ENCODE data around the gene CFAP57. TPM values are rescaled to one million over a fixed set of nuclear protein-coding genes. Genes with fewer than 3 reads are reported as not detected.
"Not testable (repeated sequence)": the region's sequence is repeated elsewhere in the genome, so short reads cannot be mapped to it uniquely, and the experiment has no call there.

Gene CFAP57
- total and polyA plus RNA-seq, 2 donors (not counting 1 experiment from before 2014, with no cell fraction given): 0.07 to 0.44 TPM

DNA sequence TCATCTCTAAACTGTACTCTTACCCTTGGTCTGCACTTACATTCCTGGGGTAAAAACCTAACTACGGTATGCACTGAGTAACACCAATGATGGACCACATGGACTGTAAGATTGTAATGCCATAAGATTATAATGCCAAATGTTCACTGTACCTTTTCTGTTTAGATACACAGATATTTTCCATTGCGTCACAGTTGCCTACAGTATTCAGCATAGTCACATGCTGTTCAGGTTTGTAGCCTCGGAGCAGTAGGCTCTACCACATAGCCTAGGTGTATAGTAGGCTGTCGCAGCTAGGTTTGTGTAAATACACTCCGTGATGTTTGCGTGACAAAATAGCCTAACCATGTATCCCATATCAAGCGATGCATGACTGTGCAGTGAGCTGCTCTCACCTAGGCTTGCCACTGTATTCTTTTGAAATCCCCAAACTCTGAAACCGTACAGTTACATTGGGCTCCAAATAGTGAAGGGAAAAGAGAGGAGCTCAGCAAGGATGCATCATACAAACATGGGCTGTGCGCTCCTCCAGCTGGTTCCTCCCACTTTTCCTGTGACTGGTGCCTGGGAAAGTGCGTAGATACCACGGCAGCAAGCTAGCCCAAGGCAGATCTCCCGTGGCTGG is 35.2 kb downstream of the CFAP57 start:
- WGBS (ENCODE audit: insufficient coverage): 92% methylated on average over 10 of the region's 12 CpGs
- intact Hi-C loops (cut with micrococcal nuclease): no loop called here
- peaks cover 2% of the 10 kb centered on the region for H3K4me1 Mint-ChIP-seq
- no peak overlapping the region for H3K4me3 Mint-ChIP-seq
- Histone ChIP-seq H3K9me3 (ENCODE audit: control extremely low read depth in 1 of 3, control insufficient read depth in 2 of 3, insufficient read depth in 1 of 3, low read length in 2 of 3) (peaks cover 0 to 2% (median 0%) of the 10 kb centered on the region in 3 donors), H3K9ac (ENCODE audit: low read length) (no peak overlapping the region), H3K4me3 (ENCODE audit: control extremely low read depth in 1 of 5, extremely low read depth in 1 of 5, insufficient read depth in 1 of 5, low read depth in 2 of 5, low read length in 4 of 5) (no peak overlapping the region), H4K20me1 (ENCODE audit: control insufficient read depth, insufficient read depth, low read length, poor library complexity, severe bottlenecking) (no peaks in the 10 kb centered on the region), H3K27ac (ENCODE audit: low read length in 2 of 2) (no peak overlapping the region), H3K79me2 (ENCODE audit: control insufficient read depth, insufficient read depth, low read length) (no peaks in the 10 kb centered on the region), H3K4me1 (ENCODE audit: control insufficient read depth in 2 of 2, insufficient read depth in 2 of 2, low read length in 2 of 2) (peaks cover 0 to 4% of the 10 kb centered on the region in 2 donors), H3K36me3 (replicated peaks in 1 of 2; ENCODE audit: control extremely low read depth in 1 of 2, control insufficient read depth in 1 of 2, extremely low read depth in 1 of 2, insufficient read depth in 2 of 2, low read length in 1 of 2) (no peaks in the 10 kb centered on the region), H3K27me3 (replicated peaks in 1 of 4; ENCODE audit: control extremely low read depth in 1 of 4, control insufficient read depth in 3 of 4, insufficient read depth in 4 of 4, low read length in 3 of 4) (no peaks in the 10 kb centered on the region), H2AFZ (ENCODE audit: insufficient read depth, low read depth, low read length, poor library complexity, severe bottlenecking) (no peak overlapping the region), H3K4me2 (replicated peaks; ENCODE audit: low read depth, low read length, poor library complexity, severe bottlenecking) (no peak overlapping the region)
- POLR2A ChIA-PET: no interaction called here
- TF ChIP-seq CTCF (IDR thresholded peaks at IDR 0.05) (no peak), EZH2 (IDR thresholded peaks at IDR 0.05; ENCODE audit: borderline replicate concordance, insufficient read depth, low read depth, low read length, poor library complexity, severe bottlenecking) (no peak)
- H3K27ac Mint-ChIP-seq: no peak overlapping the region
- peaks cover 10% of the 10 kb centered on the region for H3K27me3 Mint-ChIP-seq
- CTCF ChIA-PET: interaction anchor here (1.3 kb wide), 1 partner anchor 20 kb away, joined by 5 read pairs; no protein-coding TSS in a partner anchor
- peaks cover 2% of the 10 kb centered on the region for H3K9me3 Mint-ChIP-seq (ENCODE audit: insufficient read depth)
- DNase-seq: no peak
- ATAC-seq (ENCODE audit: low read depth): no peak

GRCh38 chr1:43208277-43208676 is 36.1 kb downstream of the CFAP57 start:
- H3K27me3 ChIP-seq (replicated peaks in 1 of 4; ENCODE audit: control extremely low read depth in 1 of 4, control insufficient read depth in 3 of 4, insufficient read depth in 4 of 4, low read length in 3 of 4); H3K4me3 Mint-ChIP-seq; intact Hi-C loops (cut with micrococcal nuclease); H4K20me1 ChIP-seq (ENCODE audit: control insufficient read depth, insufficient read depth, low read length, poor library complexity, severe bottlenecking); H3K79me2 ChIP-seq (ENCODE audit: control insufficient read depth, insufficient read depth, low read length); H3K4me1 Mint-ChIP-seq; H3K9ac ChIP-seq (ENCODE audit: low read length); H3K4me3 ChIP-seq (ENCODE audit: control extremely low read depth in 1 of 5, extremely low read depth in 1 of 5, insufficient read depth in 1 of 5, low read depth in 2 of 5, low read length in 4 of 5); H3K9me3 Mint-ChIP-seq (ENCODE audit: insufficient read depth); H3K27ac ChIP-seq (ENCODE audit: low read length in 2 of 2); POLR2A ChIA-PET; H3K4me1 ChIP-seq (ENCODE audit: control insufficient read depth in 2 of 2, insufficient read depth in 2 of 2, low read length in 2 of 2); DNase-seq; H3K36me3 ChIP-seq (replicated peaks in 1 of 2; ENCODE audit: control extremely low read depth in 1 of 2, control insufficient read depth in 1 of 2, extremely low read depth in 1 of 2, insufficient read depth in 2 of 2, low read length in 1 of 2); H3K4me2 ChIP-seq (replicated peaks; ENCODE audit: low read depth, low read length, poor library complexity, severe bottlenecking); H2AFZ ChIP-seq (ENCODE audit: insufficient read depth, low read depth, low read length, poor library complexity, severe bottlenecking); H3K27me3 Mint-ChIP-seq; H3K9me3 ChIP-seq (ENCODE audit: control extremely low read depth in 1 of 3, control insufficient read depth in 2 of 3, insufficient read depth in 1 of 3, low read length in 2 of 3); ATAC-seq (ENCODE audit: low read depth): not testable (repeated sequence)
- H3K27ac Mint-ChIP-seq: peak overlapping the region; percentile 34
- no CpG with 5 or more reads among the region's 8 CpGs for WGBS (ENCODE audit: insufficient coverage)
- CTCF ChIA-PET: interaction anchor here (1.3 kb wide), 1 partner anchor 19 kb away, joined by 5 read pairs; no protein-coding TSS in a partner anchor
